PC-3 (cell line): ENCODE data around the gene ACP6. TPM values are rescaled to one million over a fixed set of nuclear protein-coding genes. Genes with fewer than 3 reads are reported as not detected.

Source experiments
- ATAC-seq: fragments of 200-7000 bp; cut with Tn5 transposase; 2 replicates; pipeline ENCODE4 v1.9.1; 2020; ENCODE audit warnings: mild to moderate bottlenecking, moderate library complexity
- BruUV-seq: library from RNA; stranded (reverse); fragments of 400-500 nt; replicated peaks from 2 replicates; lab custom pipeline; 2021; lab: Mats Ljungman, UMichigan
- CTCF ChIA-PET: fragments of 300-600 bp; sonication (Branson Sonifier 250); formaldehyde crosslinking; loops from one replicate; lab custom pipeline; 2022; ENCODE audit warnings: antibody characterized with exemption; lab: Charles Lee
- POLR2A ChIA-PET: fragments of 300-600 bp; sonication (Branson Sonifier 250); formaldehyde crosslinking; loops from one replicate; lab custom pipeline; 2022; ENCODE audit warnings: antibody characterized with exemption; ENCODE audit not compliant: unreplicated experiment; lab: Charles Lee
- DNase-seq: peaks from one replicate; pipeline ENCODE4 v3.0.0-alpha.2; 2015
- H2AFZ ChIP-seq: fragments of 300-600 bp; sonication (generic); 2 replicates; pipeline ENCODE4 v1.6.0; 2016; ENCODE audit warnings: antibody characterized with exemption, low read length
- H3F3A ChIP-seq: fragments of 300-600 bp; sonication (generic); one replicate; pipeline ENCODE4 v1.6.0; 2017; ENCODE audit warnings: antibody characterized with exemption, low read length, control low read depth, mild to moderate bottlenecking; ENCODE audit not compliant: unreplicated experiment
- H3K27ac ChIP-seq: fragments of 300-600 bp; sonication (generic); 2 replicates; pipeline ENCODE4 v1.5.1; 2016; ENCODE audit warnings: mild to moderate bottlenecking, low read length
- H3K27me3 ChIP-seq: fragments of 300-600 bp; sonication (generic); 2 replicates; pipeline ENCODE4 v1.6.1; 2016; ENCODE audit warnings: low read length, mixed read lengths
- H3K36me3 ChIP-seq: fragments of 300-600 bp; sonication (generic); 2 replicates; pipeline ENCODE4 v1.6.1; 2016; ENCODE audit warnings: low read depth, mixed run types, low read length, mixed read lengths
- H3K4me1 ChIP-seq: fragments of 300-600 bp; sonication (generic); 2 replicates; pipeline ENCODE4 v1.5.1; 2016; ENCODE audit warnings: low read length; ENCODE audit not compliant: insufficient read depth
- H3K4me2 ChIP-seq: fragments of 300-600 bp; sonication (generic); 2 replicates; pipeline ENCODE4 v1.6.0; 2016; ENCODE audit warnings: low read length
- H3K4me3 ChIP-seq: fragments of 300-600 bp; sonication (generic); 2 replicates; pipeline ENCODE4 v1.5.1; 2016; ENCODE audit warnings: mild to moderate bottlenecking, low read length, mixed read lengths
- H3K79me2 ChIP-seq: fragments of 300-600 bp; sonication (generic); 2 replicates; pipeline ENCODE4 v1.6.1; 2017; ENCODE audit warnings: low read length, mixed read lengths
- H3K9ac ChIP-seq: fragments of 300-600 bp; sonication (generic); 2 replicates; pipeline ENCODE4 v1.6.0; 2016; ENCODE audit warnings: mild to moderate bottlenecking, low read length
- H3K9me2 ChIP-seq: fragments of 300-600 bp; sonication (generic); replicated peaks from 2 replicates; pipeline ENCODE4 v1.6.1; 2016; ENCODE audit warnings: mixed run types, low read length, mixed read lengths
- H3K9me3 ChIP-seq: fragments of 300-600 bp; sonication (generic); 2 replicates; pipeline ENCODE4 v1.6.1; 2016; ENCODE audit warnings: low read length, mixed read lengths
- H4K20me1 ChIP-seq: fragments of 300-600 bp; sonication (generic); 2 replicates; pipeline ENCODE4 v1.6.1; 2016; ENCODE audit warnings: low read length, mixed read lengths
- EZH2 ChIP-seq: fragments of 300-600 bp; sonication (generic); IDR thresholded peaks from one replicate; pipeline ENCODE4 v1.6.1; 2017; ENCODE audit warnings: antibody characterized with exemption, mild to moderate bottlenecking, low read length; ENCODE audit not compliant: unreplicated experiment
- EZH2phosphoT487 ChIP-seq: fragments of 300-600 bp; sonication (generic); IDR thresholded peaks from 2 replicates; pipeline ENCODE4 v1.6.1; 2018; ENCODE audit warnings: mild to moderate bottlenecking, antibody characterized with exemption, low read length, borderline replicate concordance
- intact Hi-C: fragments of 100-400 bp; cut with micrococcal nuclease; formaldehyde crosslinking; loops from 2 replicates; pipeline ENCODE4 v1.9.0; 2023
- total RNA-seq: library from RNA; depleted of rRNA; stranded (reverse); fragments of >200 nt; gene quantifications from 2 replicates; pipeline ENCODE4 v1.2.3, GENCODE V29; 2014
- TF ChIP-seq, protein P1 (sequence below): fragments of 300-600 bp; sonication (generic); conservative IDR thresholded peaks from 2 replicates; pipeline ENCODE4 v1.5.1; 2017; ENCODE audit warnings: antibody characterized with exemption, low read depth, mild to moderate bottlenecking, low read length

ACP6 gene
- total RNA-seq, 1 experiment from 2014 or later = 51.2 TPM

DNA sequence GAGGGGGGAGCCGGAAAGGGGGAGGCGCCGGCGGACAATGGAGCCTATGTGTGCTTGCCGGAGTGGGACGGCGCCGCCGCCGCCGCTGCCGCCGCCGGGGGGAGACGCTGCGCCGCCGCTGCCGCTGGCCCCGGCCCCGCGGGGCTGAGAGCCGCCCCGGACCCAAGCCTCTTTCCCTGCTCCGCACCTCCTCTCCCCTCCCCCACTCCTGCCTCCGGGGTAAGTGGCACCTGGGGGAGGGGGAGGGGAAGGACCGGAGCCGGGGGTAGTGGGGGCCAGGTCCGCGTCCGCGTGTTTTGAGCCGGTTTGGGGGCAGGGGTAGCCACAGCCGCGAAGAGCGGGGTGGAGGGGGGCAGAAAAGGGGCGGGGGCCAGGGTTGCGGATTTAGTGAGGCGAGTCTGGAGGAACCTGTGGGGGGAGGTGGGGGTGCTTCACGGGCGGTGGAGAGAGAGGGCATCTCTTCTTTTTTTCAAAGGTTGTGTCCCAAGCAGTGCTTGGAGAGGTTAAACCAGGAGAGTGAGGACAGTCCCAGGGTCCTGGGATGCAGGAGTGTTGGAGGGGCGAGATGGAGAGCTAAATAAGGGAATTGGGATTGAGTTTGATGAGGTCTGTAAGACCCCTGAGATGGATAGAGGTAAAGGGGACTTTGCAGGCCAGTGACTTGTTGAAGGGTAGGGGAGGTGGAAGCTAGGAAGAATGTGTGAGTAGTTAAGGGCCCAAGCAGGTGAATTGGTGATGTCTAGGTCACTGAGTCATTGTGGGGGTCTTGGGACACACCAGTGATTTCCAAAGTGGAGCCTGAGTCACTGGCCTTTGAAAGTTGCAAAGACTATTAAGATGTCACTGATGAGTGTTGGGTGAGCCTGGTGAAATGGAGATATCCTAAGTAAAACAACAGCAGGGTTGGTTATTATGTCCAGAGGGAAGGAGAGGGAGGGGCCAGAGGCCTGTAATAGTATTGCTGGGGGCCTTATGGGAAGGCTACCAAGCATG lies 69.9 kb downstream of the ACP6 start:
- no peaks in the 10 kb centered on the region for H3K27me3 ChIP-seq
- no peaks in the 10 kb centered on the region for H3K9me3 ChIP-seq
- no peaks in the 10 kb centered on the region for H3K9me2 ChIP-seq
- POLR2A ChIA-PET = interaction anchor here (0.5 to 1.0 kb wide), 3 partner anchors 12 to 59 kb away, joined by 4 to 22 read pairs (median 5); partner anchors contain the start of gene BCL9
- peak overlapping the region; percentile 94 for H3K4me3 ChIP-seq
- peaks cover 17% of the 10 kb centered on the region for H4K20me1 ChIP-seq
- no peak for TF ChIP-seq EZH2
- TF ChIP-seq, protein P1, sequence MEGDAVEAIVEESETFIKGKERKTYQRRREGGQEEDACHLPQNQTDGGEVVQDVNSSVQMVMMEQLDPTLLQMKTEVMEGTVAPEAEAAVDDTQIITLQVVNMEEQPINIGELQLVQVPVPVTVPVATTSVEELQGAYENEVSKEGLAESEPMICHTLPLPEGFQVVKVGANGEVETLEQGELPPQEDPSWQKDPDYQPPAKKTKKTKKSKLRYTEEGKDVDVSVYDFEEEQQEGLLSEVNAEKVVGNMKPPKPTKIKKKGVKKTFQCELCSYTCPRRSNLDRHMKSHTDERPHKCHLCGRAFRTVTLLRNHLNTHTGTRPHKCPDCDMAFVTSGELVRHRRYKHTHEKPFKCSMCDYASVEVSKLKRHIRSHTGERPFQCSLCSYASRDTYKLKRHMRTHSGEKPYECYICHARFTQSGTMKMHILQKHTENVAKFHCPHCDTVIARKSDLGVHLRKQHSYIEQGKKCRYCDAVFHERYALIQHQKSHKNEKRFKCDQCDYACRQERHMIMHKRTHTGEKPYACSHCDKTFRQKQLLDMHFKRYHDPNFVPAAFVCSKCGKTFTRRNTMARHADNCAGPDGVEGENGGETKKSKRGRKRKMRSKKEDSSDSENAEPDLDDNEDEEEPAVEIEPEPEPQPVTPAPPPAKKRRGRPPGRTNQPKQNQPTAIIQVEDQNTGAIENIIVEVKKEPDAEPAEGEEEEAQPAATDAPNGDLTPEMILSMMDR = no peak
- no peak for TF ChIP-seq EZH2phosphoT487
- H3K9ac ChIP-seq = peak overlapping the region; percentile 69
- CTCF ChIA-PET = interaction anchor here (0.6 to 0.8 kb wide), 2 partner anchors 59 to 84 kb away, joined by 3 to 4 read pairs; no protein-coding TSS in a partner anchor
- DNase-seq = peak; percentile 64
- peak overlapping the region; percentile 18; the same call in 1 of the 2 replicates for H3K27ac ChIP-seq
- H3F3A ChIP-seq = no peaks in the 10 kb centered on the region
- TSS peak; percentile 26 for BruUV-seq
- peak overlapping the region; percentile 99 for H3K4me2 ChIP-seq
- ATAC-seq = peak; percentile 3
- peak overlapping the region; percentile 53 for H2AFZ ChIP-seq
- H3K79me2 ChIP-seq = peaks cover 49% of the 10 kb centered on the region
- H3K4me1 ChIP-seq = peaks cover 18% of the 10 kb centered on the region
- H3K36me3 ChIP-seq = peaks cover 7% of the 10 kb centered on the region; the same call in 1 of the 2 replicates
- intact Hi-C loops = loop anchor here (1.0 kb wide), 1 partner anchor 42 kb away; no protein-coding TSS in a partner anchor

DNA sequence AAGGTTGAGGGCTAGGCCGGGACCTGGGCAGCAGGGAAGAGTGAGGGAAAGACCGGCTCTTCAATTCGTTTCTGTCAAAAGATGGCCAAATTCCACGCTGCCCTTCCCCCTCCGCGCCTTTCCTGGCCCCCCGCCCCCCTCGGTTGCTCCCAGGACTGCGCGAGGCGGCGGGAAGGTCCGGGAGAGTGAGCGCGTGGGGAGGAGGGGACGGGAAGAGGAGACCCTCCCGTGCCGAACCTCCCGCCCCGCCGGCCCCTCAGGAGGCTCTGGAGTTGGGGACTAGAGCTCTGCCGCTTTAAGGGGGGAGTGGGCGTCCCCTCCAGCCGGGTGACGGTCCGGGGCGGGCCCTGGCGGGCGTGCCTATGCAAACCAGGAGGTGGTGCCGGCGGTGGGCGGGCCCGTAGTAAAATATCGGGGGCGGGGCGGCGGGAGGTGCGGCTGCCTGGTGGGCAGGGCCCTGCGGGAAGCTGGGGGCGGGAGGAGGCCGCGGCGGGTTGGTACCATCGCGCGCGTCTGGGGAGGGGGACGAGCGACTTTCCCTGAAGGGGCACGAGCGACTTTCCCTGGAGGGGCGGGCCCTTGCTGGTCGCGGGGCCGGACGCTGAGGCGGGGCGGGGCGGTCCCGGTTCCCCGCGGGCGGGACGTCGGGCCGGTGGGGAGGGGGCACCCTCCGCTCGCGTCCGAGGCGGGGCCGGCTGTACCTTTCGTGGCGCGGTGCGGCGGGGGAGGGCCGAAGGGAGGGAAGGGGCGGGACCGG lies 70.8 kb downstream of the ACP6 start:
- Histone ChIP-seq H3K27me3 (no peaks in the 10 kb centered on the region), H3K36me3 (no peaks in the 10 kb centered on the region), H3K9me2 (no peaks in the 10 kb centered on the region), H3K4me3 (peak overlapping the region; percentile 75), H3K4me1 (peaks cover 18% of the 10 kb centered on the region), H3K9ac (peak overlapping the region; percentile 66), H3K4me2 (peak overlapping the region; percentile 96), H2AFZ (peak overlapping the region; percentile 91), H3K79me2 (peaks cover 42% of the 10 kb centered on the region), H4K20me1 (peaks cover 17% of the 10 kb centered on the region), H3K27ac (peak overlapping the region; percentile 32; the same call in 1 of the 2 replicates), H3K9me3 (no peaks in the 10 kb centered on the region), H3F3A (no peaks in the 10 kb centered on the region)
- no TSS peak for BruUV-seq
- DNase-seq (peak; percentile 94), ATAC-seq (peak; percentile 82)
- intact Hi-C loops = loop anchor here (1.0 kb wide), 4 partner anchors 43 to 104 kb away; partner anchors contain the start of gene BCL9
- TF ChIP-seq EZH2 = no peak
- no peak for TF ChIP-seq EZH2phosphoT487
- TF ChIP-seq, protein P1 = no peak
- POLR2A ChIA-PET = interaction anchor here (0.8 to 1.0 kb wide), 2 partner anchors 13 to 58 kb away, joined by 5 to 22 read pairs; partner anchors contain the start of gene BCL9
- CTCF ChIA-PET = interaction anchor here (0.6 to 0.8 kb wide), 3 partner anchors 59 to 83 kb away, joined by 3 to 6 read pairs (median 4); no protein-coding TSS in a partner anchor
